Astrocyte (in vitro differentiated cells and primary cell): ENCODE results near the gene COPZ1. TPM values are rescaled to one million over a fixed set of nuclear protein-coding genes. Genes with fewer than 3 reads are reported as not detected.
A peak's percentile ranks its signal among the peaks of the same experiment; 100 is the strongest.

Experiments used
- DNase-seq: peaks from one replicate; pipeline ENCODE4 v3.0.0-alpha.2; 2010; ENCODE audit warnings: low read depth
- FAIRE-seq: peaks from 2 replicates; lab custom pipeline; 2011; peaks lifted over from hg19 to GRCh38; lab: Jason Lieb, UNC
- H2AFZ ChIP-seq: 2 replicates; pipeline ENCODE4 v1.6.0; 2012; ENCODE audit warnings: low read depth, low read length, inconsistent platforms
- H3K27ac ChIP-seq: 2 replicates; pipeline ENCODE4 v1.5.1; 2011; ENCODE audit warnings: low read depth, low read length, inconsistent platforms
- H3K27me3 ChIP-seq: 2 replicates; pipeline ENCODE4 v1.6.0; 2011; ENCODE audit warnings: low read length, inconsistent platforms; ENCODE audit not compliant: insufficient read depth
- H3K36me3 ChIP-seq: 2 replicates; pipeline ENCODE4 v1.5.1; 2011; ENCODE audit warnings: low read length, inconsistent platforms; ENCODE audit not compliant: insufficient read depth
- H3K4me1 ChIP-seq: 2 replicates; pipeline ENCODE4 v1.5.1; 2011; ENCODE audit warnings: low read length, inconsistent platforms; ENCODE audit not compliant: insufficient read depth
- H3K4me2 ChIP-seq: 2 replicates; pipeline ENCODE4 v1.6.0; 2012; ENCODE audit warnings: low read length, inconsistent platforms
- H3K4me3 ChIP-seq: 2 replicates; pipeline ENCODE4 v1.5.1; 2011; ENCODE audit warnings: low read depth, mild to moderate bottlenecking, low read length, inconsistent platforms; ENCODE audit not compliant: insufficient read depth
- H3K79me2 ChIP-seq: 2 replicates; pipeline ENCODE4 v1.6.0; 2012; ENCODE audit warnings: mild to moderate bottlenecking, low read length, inconsistent platforms; ENCODE audit not compliant: insufficient read depth
- H3K9ac ChIP-seq: 2 replicates; pipeline ENCODE4 v1.6.0; 2012; ENCODE audit warnings: mild to moderate bottlenecking, low read length, inconsistent platforms
- H3K9me3 ChIP-seq: 2 replicates; pipeline ENCODE4 v1.5.1; 2012; ENCODE audit warnings: low read depth, mild to moderate bottlenecking, low read length, inconsistent platforms; ENCODE audit not compliant: insufficient read depth
- H4K20me1 ChIP-seq: 2 replicates; pipeline ENCODE4 v1.6.0; 2012; ENCODE audit warnings: low read length, inconsistent platforms; ENCODE audit not compliant: insufficient read depth
- H3K27ac Mint-ChIP-seq: one replicate; pipeline ENCODE4 v1.8.0; 2021; ENCODE audit warnings: mild to moderate bottlenecking, mixed read lengths; ENCODE audit not compliant: unreplicated experiment
- H3K27me3 Mint-ChIP-seq: one replicate; pipeline ENCODE4 v1.8.0; 2021; ENCODE audit warnings: low read depth, mixed read lengths; ENCODE audit not compliant: unreplicated experiment
- H3K36me3 Mint-ChIP-seq: one replicate; pipeline ENCODE4 v1.8.0; 2021; ENCODE audit warnings: low read depth, mixed read lengths; ENCODE audit not compliant: unreplicated experiment
- H3K4me1 Mint-ChIP-seq: one replicate; pipeline ENCODE4 v1.8.0; 2021; ENCODE audit warnings: low read depth, mixed read lengths; ENCODE audit not compliant: unreplicated experiment
- H3K4me3 Mint-ChIP-seq: one replicate; pipeline ENCODE4 v1.8.0; 2021; ENCODE audit warnings: mild to moderate bottlenecking, moderate library complexity, mixed read lengths; ENCODE audit not compliant: unreplicated experiment
- H3K9me3 Mint-ChIP-seq: one replicate; pipeline ENCODE4 v1.8.0; 2021; ENCODE audit warnings: mild to moderate bottlenecking, mixed read lengths; ENCODE audit not compliant: unreplicated experiment
- CTCF ChIP-seq: IDR thresholded peaks from 2 replicates; pipeline ENCODE4 v1.5.1; 2011; ENCODE audit warnings: low read depth, mild to moderate bottlenecking, inconsistent platforms, low read length, moderate library complexity; ENCODE audit not compliant: insufficient read depth
- EZH2 ChIP-seq: IDR thresholded peaks from 2 replicates; pipeline ENCODE4 v1.6.1; 2012; ENCODE audit warnings: mild to moderate bottlenecking, low read length, inconsistent platforms; ENCODE audit not compliant: insufficient read depth
- total RNA-seq: library from RNA; stranded (reverse); gene quantifications from 2 replicates; pipeline ENCODE4 v1.2.1, GENCODE V29; 2021

The COPZ1 gene
- total RNA-seq, 1 donor from 2014 or later: 136 TPM

GRCh38 chr12:54340846-54341245 is 15.9 kb downstream of the COPZ1 start:
- H4K20me1 ChIP-seq: peaks cover 63% of the 10 kb centered on the region
- Mint-ChIP-seq H3K27me3 (no peaks in the 10 kb centered on the region), H3K9me3 (peaks cover 2% of the 10 kb centered on the region), H3K36me3 (peaks cover 29% of the 10 kb centered on the region), H3K4me1 (peaks cover 38% of the 10 kb centered on the region), H3K4me3 (no peak overlapping the region), H3K27ac (no peak overlapping the region)
- H3K9ac ChIP-seq: no peak overlapping the region
- H3K4me1 ChIP-seq: peaks cover 10% of the 10 kb centered on the region
- H3K27me3 ChIP-seq: no peaks in the 10 kb centered on the region
- peaks cover 34% of the 10 kb centered on the region for H3K79me2 ChIP-seq
- no peak overlapping the region for H3K4me2 ChIP-seq
- TF ChIP-seq EZH2 (no peak), CTCF (no peak)
- H3K4me3 ChIP-seq: no peak overlapping the region
- no peak for FAIRE-seq
- no peak overlapping the region for H2AFZ ChIP-seq
- no peaks in the 10 kb centered on the region for H3K9me3 ChIP-seq
- H3K36me3 ChIP-seq: peaks cover 29% of the 10 kb centered on the region
- no peak overlapping the region for H3K27ac ChIP-seq
- DNase-seq: no peak

- peaks cover 33% of the 10 kb centered on the region for H3K79me2 ChIP-seq
- H3K36me3 ChIP-seq: peaks cover 29% of the 10 kb centered on the region
- H3K9me3 ChIP-seq: no peaks in the 10 kb centered on the region
- Mint-ChIP-seq H3K27ac (peak overlapping the region; percentile 24), H3K36me3 (peaks cover 29% of the 10 kb centered on the region), H3K27me3 (no peaks in the 10 kb centered on the region), H3K9me3 (peaks cover 2% of the 10 kb centered on the region), H3K4me3 (no peak overlapping the region), H3K4me1 (peaks cover 38% of the 10 kb centered on the region)
- H3K9ac ChIP-seq: no peak overlapping the region
- no peak overlapping the region for H3K27ac ChIP-seq
- H3K4me3 ChIP-seq: no peak overlapping the region
- no peak overlapping the region for H3K4me2 ChIP-seq
- H2AFZ ChIP-seq: no peak overlapping the region
- peaks cover 58% of the 10 kb centered on the region for H4K20me1 ChIP-seq
- no peak for TF ChIP-seq CTCF
- TF ChIP-seq EZH2: no peak
- no peaks in the 10 kb centered on the region for H3K27me3 ChIP-seq
- DNase-seq (no peak), FAIRE-seq (no peak)
- peaks cover 10% of the 10 kb centered on the region for H3K4me1 ChIP-seq
Observed at GRCh38 chr12:54341378-54342300, 16.7 kb downstream of the COPZ1 start.

GRCh38 chr12:54349036-54349435 is 24.1 kb downstream of the COPZ1 start:
- Histone ChIP-seq H3K4me2 (no peak overlapping the region), H4K20me1 (no peaks in the 10 kb centered on the region), H3K4me1 (peaks cover 26% of the 10 kb centered on the region), H3K79me2 (no peaks in the 10 kb centered on the region), H3K27me3 (no peaks in the 10 kb centered on the region), H3K27ac (no peak overlapping the region), H2AFZ (no peak overlapping the region), H3K9me3 (no peaks in the 10 kb centered on the region), H3K4me3 (no peak overlapping the region), H3K9ac (no peak overlapping the region), H3K36me3 (peaks cover 45% of the 10 kb centered on the region)
- DNase-seq (no peak), FAIRE-seq (no peak)
- H3K36me3 Mint-ChIP-seq: peaks cover 22% of the 10 kb centered on the region
- no peak overlapping the region for H3K4me3 Mint-ChIP-seq
- no peak overlapping the region for H3K27ac Mint-ChIP-seq
- H3K9me3 Mint-ChIP-seq: peaks cover 2% of the 10 kb centered on the region
- peaks cover 40% of the 10 kb centered on the region for H3K4me1 Mint-ChIP-seq
- H3K27me3 Mint-ChIP-seq: no peaks in the 10 kb centered on the region
- TF ChIP-seq CTCF: no peak
- no peak for TF ChIP-seq EZH2
